Measurements from ENCODE around the gene ZNF708.
"Not testable (repeated sequence)": the region's sequence is repeated elsewhere in the genome, so short reads cannot be mapped to it uniquely, and the experiment has no call there.

The ZNF708 gene

DNA sequence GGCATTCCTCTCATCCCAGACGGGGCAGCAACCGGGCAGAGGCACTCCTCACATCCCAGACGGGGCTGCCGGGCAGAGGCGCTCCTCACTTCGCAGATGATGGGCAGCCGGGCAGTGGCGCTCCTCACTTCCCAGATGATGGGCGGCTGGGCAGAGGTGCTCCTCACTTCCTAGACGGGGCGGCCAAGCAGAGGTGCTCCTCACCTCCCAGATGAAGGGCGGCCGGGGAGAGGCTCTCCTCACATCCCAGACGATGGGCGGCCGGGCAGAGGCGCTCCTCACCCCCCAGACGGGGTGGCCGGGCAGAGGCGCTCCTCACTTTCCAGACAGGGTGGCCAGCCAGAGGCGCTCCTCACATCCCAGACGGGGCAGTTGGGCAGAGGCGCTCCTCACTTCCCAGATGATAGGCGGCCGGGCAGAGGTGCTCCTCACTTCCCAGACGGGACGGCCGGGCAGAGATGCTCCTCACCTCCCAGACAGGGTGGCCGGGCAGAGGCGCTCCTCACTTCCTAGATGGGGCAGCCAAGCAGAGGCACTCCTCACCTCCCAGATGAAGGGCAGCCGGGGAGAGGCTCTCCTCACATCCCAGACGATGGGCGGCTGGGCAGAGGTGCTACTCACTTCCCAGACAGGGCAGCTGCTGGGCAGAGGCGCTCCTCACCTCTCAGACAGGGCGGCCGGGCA is 68.9 kb downstream of the ZNF708 start:
- no peak for DNase-seq (ENCODE audit: low read depth in 1 of 2, low spot score in 1 of 2)

DNA sequence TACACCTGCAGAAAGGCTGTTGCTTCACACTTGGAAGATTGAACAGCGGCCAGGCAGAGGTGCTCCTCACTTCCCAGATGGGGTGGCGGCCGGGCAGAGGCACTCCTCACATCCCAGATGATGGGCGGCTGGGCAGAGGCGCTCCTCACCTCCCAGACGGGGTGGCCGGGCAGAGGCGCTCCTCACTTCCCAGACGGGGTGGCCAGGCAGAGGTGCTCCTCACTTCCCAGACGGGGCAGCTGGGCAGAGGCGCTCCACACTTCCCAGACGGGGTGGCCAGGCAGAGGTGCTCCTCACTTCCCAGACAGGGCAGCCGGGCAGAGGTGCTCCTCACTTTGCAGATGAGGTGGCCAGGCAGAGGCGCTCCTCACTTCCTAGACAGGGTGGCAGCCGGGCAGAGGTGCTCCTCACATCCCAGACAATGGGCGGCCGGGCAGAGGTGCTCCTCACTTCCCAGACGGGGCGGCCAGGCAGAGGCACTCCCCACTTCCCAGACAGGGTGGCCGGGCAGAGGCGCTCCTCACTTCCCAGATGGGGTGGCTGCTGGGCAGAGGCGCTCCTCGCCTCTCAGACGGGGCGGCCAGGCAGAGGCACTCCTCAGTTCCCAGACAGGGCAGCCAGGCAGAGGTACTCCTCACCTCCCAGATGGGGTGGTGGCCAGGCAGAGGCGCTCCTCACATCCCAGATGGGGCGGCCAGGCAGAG is 69.6 kb downstream of the ZNF708 start:
- not testable (repeated sequence) for DNase-seq (ENCODE audit: low read depth in 1 of 2, low spot score in 1 of 2)

DNA sequence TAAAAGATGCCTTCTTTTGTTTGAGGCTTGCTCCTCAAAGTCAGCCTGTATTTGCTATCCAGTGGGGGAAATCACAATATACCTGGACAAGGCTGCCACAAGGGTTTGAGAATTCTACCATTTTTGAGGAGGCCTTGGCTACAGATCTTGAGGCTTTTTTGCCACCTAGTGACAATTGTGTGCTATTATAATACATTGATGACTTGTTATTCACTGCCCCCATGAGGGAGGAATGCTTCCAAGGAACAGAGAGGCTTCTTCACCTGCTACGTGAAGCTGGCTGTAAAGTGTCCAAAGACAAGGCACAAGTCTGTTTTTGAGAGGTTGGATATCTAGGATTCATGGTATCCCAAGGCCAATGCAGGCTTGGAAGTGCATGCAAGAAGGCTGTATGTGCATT is 72.5 kb downstream of the ZNF708 start:
- DNase-seq (ENCODE audit: low read depth in 1 of 2, low spot score in 1 of 2): no peak

Data from activated T-helper 1 cell treated with anti-CD3 and anti-CD28 coated beads, Interleukin-2, amount 50 U/mL, for 16 hours (primary cell).